ENCODE data around the gene CORO2B.

The CORO2B gene

GRCh38 chr15:68615811-68616210 lies 37.0 kb downstream of the CORO2B start:
- H3K4me3 ChIP-seq (replicated peaks; ENCODE audit: insufficient read depth, low read length), result no peak overlapping the region
- no peak for DNase-seq (ENCODE audit: low read depth in 1 of 2, low spot score in 1 of 2)
- H3K27me3 ChIP-seq (ENCODE audit: insufficient read depth, poor library complexity, severe bottlenecking), result peaks cover 3% of the 10 kb centered on the region
- TF ChIP-seq REST (IDR thresholded peaks at IDR 0.05; ENCODE audit: insufficient replicate concordance, low read depth) (no peak), POLR2AphosphoS5 (IDR thresholded peaks at IDR 0.05; ENCODE audit: low read depth) (no peak), SPI1 (IDR thresholded peaks at IDR 0.05; ENCODE audit: borderline replicate concordance, low read depth) (no peak), CTCF (IDR thresholded peaks at IDR 0.05; ENCODE audit: insufficient read depth, low read length) (no peak), GABPA (IDR thresholded peaks at IDR 0.05; ENCODE audit: low read depth) (no peak)
- H3K27ac ChIP-seq (replicated peaks), result no peak overlapping the region

GRCh38 chr15:68616397-68616796 lies 37.6 kb downstream of the CORO2B start:
- no peak for DNase-seq (ENCODE audit: low read depth in 1 of 2, low spot score in 1 of 2)
- no peak for TF ChIP-seq REST (IDR thresholded peaks at IDR 0.05; ENCODE audit: insufficient replicate concordance, low read depth)
- TF ChIP-seq CTCF (IDR thresholded peaks at IDR 0.05; ENCODE audit: insufficient read depth, low read length), result no peak
- no peak for TF ChIP-seq SPI1 (IDR thresholded peaks at IDR 0.05; ENCODE audit: borderline replicate concordance, low read depth)
- no peak for TF ChIP-seq POLR2AphosphoS5 (IDR thresholded peaks at IDR 0.05; ENCODE audit: low read depth)
- no peak for TF ChIP-seq GABPA (IDR thresholded peaks at IDR 0.05; ENCODE audit: low read depth)
- Histone ChIP-seq H3K27ac (replicated peaks) (no peak overlapping the region), H3K4me3 (replicated peaks; ENCODE audit: insufficient read depth, low read length) (no peak overlapping the region), H3K27me3 (ENCODE audit: insufficient read depth, poor library complexity, severe bottlenecking) (peaks cover 3% of the 10 kb centered on the region)

- Histone ChIP-seq H3K27me3 (ENCODE audit: insufficient read depth, poor library complexity, severe bottlenecking) (peaks cover 3% of the 10 kb centered on the region), H3K27ac (replicated peaks) (no peak overlapping the region), H3K4me3 (replicated peaks; ENCODE audit: insufficient read depth, low read length) (no peak overlapping the region)
- no peak for TF ChIP-seq GABPA (IDR thresholded peaks at IDR 0.05; ENCODE audit: low read depth)
- no peak for TF ChIP-seq CTCF (IDR thresholded peaks at IDR 0.05; ENCODE audit: insufficient read depth, low read length)
- no peak for TF ChIP-seq REST (IDR thresholded peaks at IDR 0.05; ENCODE audit: insufficient replicate concordance, low read depth)
- TF ChIP-seq SPI1 (IDR thresholded peaks at IDR 0.05; ENCODE audit: borderline replicate concordance, low read depth), result no peak
- TF ChIP-seq POLR2AphosphoS5 (IDR thresholded peaks at IDR 0.05; ENCODE audit: low read depth), result no peak
- no peak for DNase-seq (ENCODE audit: low read depth in 1 of 2, low spot score in 1 of 2)
Measured at GRCh38 chr15:68617001-68617400, 38.2 kb downstream of the CORO2B start.
